Measurements from ENCODE around the gene CELSR1. TPM values are rescaled to one million over a fixed set of nuclear protein-coding genes. Genes with fewer than 3 reads are reported as not detected.
"Not testable (repeated sequence)": the region's sequence is repeated elsewhere in the genome, so short reads cannot be mapped to it uniquely, and the experiment has no call there.

The CELSR1 gene
- total and polyA plus RNA-seq, 7 donors = 0.23 to 5.0 (median 0.82) TPM

DNA sequence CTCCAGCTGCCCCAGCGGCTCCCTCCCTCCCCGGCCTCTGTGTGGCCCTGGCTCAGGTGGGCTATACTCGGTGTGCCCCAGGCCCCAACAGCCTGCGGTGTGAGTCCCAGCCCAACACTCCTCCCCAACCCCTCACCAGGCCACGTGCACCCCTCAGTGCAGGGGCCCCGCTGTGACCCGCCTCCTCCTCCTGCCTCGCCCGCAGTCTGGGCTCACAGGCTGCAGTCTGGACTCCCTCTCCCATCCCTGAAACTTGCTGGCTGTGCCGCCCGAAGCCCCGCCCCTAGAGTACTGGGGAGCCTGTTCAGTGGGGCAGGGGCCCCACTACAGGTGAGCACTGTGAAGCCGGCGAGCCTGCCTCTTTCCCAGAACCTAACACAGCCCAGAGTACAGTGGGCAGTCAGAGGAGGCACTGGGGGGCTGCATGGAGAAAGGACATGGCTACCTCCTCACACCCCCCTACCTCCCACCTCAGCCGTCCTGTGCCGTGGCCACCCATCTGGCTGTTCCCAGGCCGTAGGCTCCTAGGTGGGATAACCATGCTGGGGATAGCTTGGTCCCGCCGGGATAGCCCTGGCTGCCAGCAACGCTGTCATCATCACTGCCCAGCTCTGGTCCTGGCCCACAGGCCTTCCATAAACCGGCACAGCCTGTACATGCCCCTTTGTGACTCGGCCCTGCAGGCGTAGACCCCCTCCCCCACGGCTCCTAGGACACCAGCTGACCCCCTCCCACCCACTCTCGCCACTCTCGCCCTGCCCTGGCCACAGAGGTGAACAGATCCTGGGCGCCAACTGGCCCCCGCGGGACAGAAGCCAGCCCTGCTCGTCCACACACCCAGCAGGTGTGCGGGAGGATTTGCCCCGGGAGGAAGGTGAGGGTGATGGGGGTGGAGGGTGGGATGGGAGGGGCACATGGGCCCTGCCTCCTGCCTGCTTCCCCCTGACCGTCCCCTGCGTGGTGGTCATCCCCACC is 29.7 kb downstream of the CELSR1 start:
- peaks cover 0 to 16% (median 12%) of the 10 kb centered on the region in 3 donors for H3K27me3 ChIP-seq
- TF ChIP-seq POLR2A (IDR thresholded peaks at IDR 0.05) (no peak), EP300 (IDR thresholded peaks at IDR 0.05) (no peak), POLR2AphosphoS5 (IDR thresholded peaks at IDR 0.05) (no peak)
- TF ChIP-seq, protein P1, sequence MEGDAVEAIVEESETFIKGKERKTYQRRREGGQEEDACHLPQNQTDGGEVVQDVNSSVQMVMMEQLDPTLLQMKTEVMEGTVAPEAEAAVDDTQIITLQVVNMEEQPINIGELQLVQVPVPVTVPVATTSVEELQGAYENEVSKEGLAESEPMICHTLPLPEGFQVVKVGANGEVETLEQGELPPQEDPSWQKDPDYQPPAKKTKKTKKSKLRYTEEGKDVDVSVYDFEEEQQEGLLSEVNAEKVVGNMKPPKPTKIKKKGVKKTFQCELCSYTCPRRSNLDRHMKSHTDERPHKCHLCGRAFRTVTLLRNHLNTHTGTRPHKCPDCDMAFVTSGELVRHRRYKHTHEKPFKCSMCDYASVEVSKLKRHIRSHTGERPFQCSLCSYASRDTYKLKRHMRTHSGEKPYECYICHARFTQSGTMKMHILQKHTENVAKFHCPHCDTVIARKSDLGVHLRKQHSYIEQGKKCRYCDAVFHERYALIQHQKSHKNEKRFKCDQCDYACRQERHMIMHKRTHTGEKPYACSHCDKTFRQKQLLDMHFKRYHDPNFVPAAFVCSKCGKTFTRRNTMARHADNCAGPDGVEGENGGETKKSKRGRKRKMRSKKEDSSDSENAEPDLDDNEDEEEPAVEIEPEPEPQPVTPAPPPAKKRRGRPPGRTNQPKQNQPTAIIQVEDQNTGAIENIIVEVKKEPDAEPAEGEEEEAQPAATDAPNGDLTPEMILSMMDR (IDR thresholded peaks at IDR 0.05) = no peak
- no peak for DNase-seq
- H3K36me3 ChIP-seq = no peaks in the 10 kb centered on the region
- WGBS, 2 donors = 72 to 74% methylated on average over 34 of the region's 34 CpGs
- H3K4me3 ChIP-seq = no peak overlapping the region
- intact Hi-C loops (cut with DNase I) = no loop called here
- H3K9me3 ChIP-seq = no peaks in the 10 kb centered on the region
- no peak overlapping the region for H3K27ac ChIP-seq
- no peaks in the 10 kb centered on the region for H3K4me1 ChIP-seq

DNA sequence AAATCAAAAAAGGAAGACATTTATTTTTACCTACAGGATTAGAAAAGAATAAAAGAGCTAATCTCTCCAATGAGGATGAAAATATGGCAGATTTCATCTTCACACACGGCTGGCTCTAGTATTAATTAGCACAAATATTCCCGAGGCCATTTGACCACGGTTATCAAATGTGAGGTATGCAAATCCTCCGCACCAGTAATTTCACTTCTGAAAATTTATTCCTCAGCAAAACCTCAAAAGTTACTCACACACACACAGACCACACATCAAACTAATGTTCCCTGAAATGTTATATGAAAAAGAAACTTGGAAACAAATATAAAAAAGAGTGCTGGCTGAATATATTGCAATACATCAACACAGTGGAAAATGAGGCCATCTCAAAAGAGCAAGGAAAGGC is 32.8 kb downstream of the CELSR1 start:
- no peaks in the 10 kb centered on the region for H3K9me3 ChIP-seq
- intact Hi-C loops (cut with DNase I) = no loop called here
- TF ChIP-seq, protein P1 (IDR thresholded peaks at IDR 0.05) = no peak
- TF ChIP-seq POLR2AphosphoS5 (IDR thresholded peaks at IDR 0.05) = no peak
- TF ChIP-seq EP300 (IDR thresholded peaks at IDR 0.05) = no peak
- TF ChIP-seq POLR2A (IDR thresholded peaks at IDR 0.05) = no peak
- peaks cover 0 to 27% (median 18%) of the 10 kb centered on the region in 3 donors for H3K27me3 ChIP-seq
- H3K4me1 ChIP-seq = no peaks in the 10 kb centered on the region
- no peaks in the 10 kb centered on the region for H3K36me3 ChIP-seq
- no peak overlapping the region for H3K27ac ChIP-seq
- H3K4me3 ChIP-seq = no peak overlapping the region
- DNase-seq = no peak
- WGBS, 2 donors = 80 to 85% methylated on average over 4 of the region's 4 CpGs

DNA sequence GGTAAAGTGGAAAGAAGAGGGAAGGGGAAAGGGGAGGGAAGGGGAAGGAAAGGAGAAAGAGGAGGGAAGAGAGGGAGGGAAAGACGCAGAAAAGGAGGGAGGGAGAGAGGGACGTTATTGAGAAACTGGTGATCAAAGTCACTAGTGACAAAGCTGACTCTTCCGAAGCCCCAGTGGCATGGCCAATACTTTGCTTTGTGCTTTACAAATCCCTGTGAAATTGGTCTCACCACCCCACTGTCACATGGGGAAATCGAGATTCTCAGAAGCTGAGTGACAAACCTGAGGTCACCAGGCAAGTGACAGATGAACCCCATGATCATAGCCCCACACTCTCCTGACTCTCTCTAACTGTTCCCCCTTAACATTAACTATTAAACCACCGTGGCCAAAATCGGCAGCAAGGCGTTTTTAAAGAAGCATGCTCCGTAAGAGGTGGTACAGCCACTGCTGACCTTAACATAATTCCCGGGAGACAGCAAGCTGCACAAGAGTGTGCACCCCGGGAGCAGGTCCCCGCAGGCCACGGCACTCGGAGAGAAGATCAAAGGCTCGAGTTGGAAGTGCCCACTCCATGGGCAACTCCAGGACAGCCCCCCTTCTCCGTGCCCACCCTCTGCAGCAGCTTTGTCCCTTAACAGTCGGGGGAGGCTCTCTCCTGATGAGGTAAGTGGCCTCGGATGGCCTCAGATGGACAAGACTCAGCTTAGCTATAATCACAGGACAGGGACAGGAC is 34.8 kb downstream of the CELSR1 start:
- intact Hi-C loops (cut with DNase I) = no loop called here
- H3K9me3 ChIP-seq = no peaks in the 10 kb centered on the region
- no peak overlapping the region for H3K4me3 ChIP-seq
- no peak for TF ChIP-seq EP300 (IDR thresholded peaks at IDR 0.05)
- no peak for TF ChIP-seq POLR2A (IDR thresholded peaks at IDR 0.05)
- no peak for TF ChIP-seq POLR2AphosphoS5 (IDR thresholded peaks at IDR 0.05)
- TF ChIP-seq, protein P1 (IDR thresholded peaks at IDR 0.05) = no peak
- 70 to 77% methylated on average over 17 of the region's 17 CpGs for WGBS, 2 donors
- no peak overlapping the region for H3K27ac ChIP-seq
- H3K27me3 ChIP-seq = peaks cover 0 to 15% (median 6%) of the 10 kb centered on the region in 3 donors
- H3K4me1 ChIP-seq = no peaks in the 10 kb centered on the region
- H3K36me3 ChIP-seq = no peaks in the 10 kb centered on the region
- DNase-seq = no peak

DNA sequence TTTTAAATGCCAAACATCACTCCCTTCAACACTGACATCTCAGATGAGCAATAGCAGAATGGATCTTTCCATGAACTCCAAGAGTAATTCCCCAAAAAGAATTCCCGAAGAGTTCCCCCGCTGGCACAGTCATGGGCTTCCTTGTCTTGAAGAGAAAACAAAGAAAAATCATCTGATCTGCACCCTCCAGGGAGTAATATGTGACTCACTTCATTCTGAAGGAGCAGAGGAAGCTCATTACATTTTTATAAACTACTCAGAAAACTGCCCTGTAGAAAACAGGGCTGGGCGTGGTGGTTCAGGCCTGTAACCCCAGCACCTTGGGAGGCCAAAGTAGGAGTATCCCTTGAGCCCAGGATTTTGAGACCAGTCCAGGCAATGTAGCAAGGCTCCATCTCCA is 35.7 kb downstream of the CELSR1 start:
- no peak overlapping the region for H3K27ac ChIP-seq
- no peak for TF ChIP-seq POLR2AphosphoS5 (IDR thresholded peaks at IDR 0.05)
- no peak for TF ChIP-seq POLR2A (IDR thresholded peaks at IDR 0.05)
- TF ChIP-seq EP300 (IDR thresholded peaks at IDR 0.05) = no peak
- TF ChIP-seq, protein P1 (IDR thresholded peaks at IDR 0.05) = no peak
- intact Hi-C loops (cut with DNase I) = loop anchor here (1.0 kb wide), 1 partner anchor 16 kb away; no protein-coding TSS in a partner anchor
- no peak overlapping the region for H3K4me3 ChIP-seq
- no peaks in the 10 kb centered on the region for H3K9me3 ChIP-seq
- 86 to 92% methylated on average over 3 of the region's 3 CpGs for WGBS, 2 donors
- DNase-seq = no peak
- H3K36me3 ChIP-seq = no peaks in the 10 kb centered on the region
- peaks cover 0 to 15% (median 6%) of the 10 kb centered on the region in 3 donors for H3K27me3 ChIP-seq
- no peaks in the 10 kb centered on the region for H3K4me1 ChIP-seq

DNA sequence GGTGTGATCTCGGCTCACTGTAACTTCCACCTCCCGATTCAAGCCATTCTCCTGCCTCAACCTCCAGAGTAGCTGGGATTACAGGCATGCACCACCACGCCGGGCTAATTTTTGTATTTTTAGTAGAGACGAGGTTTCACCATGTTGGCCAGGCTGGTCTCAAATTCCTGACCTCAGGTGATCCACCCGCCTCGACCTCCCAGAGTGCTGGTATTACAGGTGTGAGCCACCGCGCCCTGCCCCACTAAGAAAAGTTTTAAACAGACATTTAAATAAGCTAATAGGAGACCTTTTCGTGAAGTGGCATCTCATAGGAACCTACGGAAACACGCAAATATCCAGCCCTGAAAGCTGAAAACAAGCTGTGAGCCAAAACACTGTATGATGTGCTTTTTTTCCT is 36.2 kb downstream of the CELSR1 start:
- H3K4me3 ChIP-seq, H3K4me1 ChIP-seq, H3K36me3 ChIP-seq, H3K9me3 ChIP-seq, H3K27ac ChIP-seq, DNase-seq: not testable (repeated sequence)
- H3K27me3 ChIP-seq = peaks cover 0 to 15% (median 6%) of the 10 kb centered on the region in 3 donors
- WGBS, 2 donors = 94 to 95% methylated on average over 12 of the region's 12 CpGs
- intact Hi-C loops (cut with DNase I) = loop anchor here (1.0 kb wide), 1 partner anchor 16 kb away; no protein-coding TSS in a partner anchor

All from sigmoid colon (tissue), 7 donors.